ENCODE results near the gene ZC3H12C. TPM values are rescaled to one million over a fixed set of nuclear protein-coding genes. Genes with fewer than 3 reads are reported as not detected.
A peak's percentile ranks its signal among the peaks of the same experiment; 100 is the strongest.
"Not testable (repeated sequence)": the region's sequence is repeated elsewhere in the genome, so short reads cannot be mapped to it uniquely, and the experiment has no call there.

ZC3H12C gene
- total RNA-seq, 1 donor from 2014 or later, result 11.4 TPM

DNA sequence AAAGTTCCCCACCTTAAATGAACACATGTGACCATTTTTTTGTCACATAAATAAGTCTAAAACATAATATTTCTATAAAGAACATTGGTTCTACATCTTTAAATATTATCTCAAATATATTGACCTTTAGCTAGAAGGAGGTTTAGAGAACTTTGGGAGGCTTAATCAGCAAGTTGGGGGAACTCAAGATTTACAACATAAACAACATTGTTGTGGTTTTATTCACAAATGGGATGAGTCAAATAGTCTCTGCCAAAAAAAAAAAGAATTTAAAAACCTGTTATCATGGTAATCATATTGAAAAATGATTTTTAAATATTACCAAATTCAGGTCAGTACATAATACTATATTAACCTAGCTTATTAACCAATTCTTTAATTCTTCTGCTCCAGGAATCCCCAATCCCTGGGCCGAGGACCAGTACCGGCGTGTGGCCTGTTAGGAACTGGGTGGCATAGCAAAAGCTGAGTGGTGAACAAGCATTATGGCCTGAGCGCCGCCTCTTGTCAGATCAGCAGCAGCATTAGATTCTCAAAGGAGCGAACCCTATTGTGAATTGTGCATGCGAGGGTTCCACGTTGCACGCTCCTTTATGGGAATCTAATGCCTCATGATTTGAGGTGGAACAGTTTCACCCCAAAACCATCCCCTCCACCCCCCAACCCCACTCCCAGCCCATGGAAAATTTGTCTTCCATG is 105.0 kb downstream of the ZC3H12C start:
- no peak for ATAC-seq
- Histone ChIP-seq H3K36me3 (no peaks in the 10 kb centered on the region), H3K27ac (no peak overlapping the region), H3K4me1 (peaks cover 4% of the 10 kb centered on the region), H3K27me3 (ENCODE audit: low read depth) (no peaks in the 10 kb centered on the region), H3K4me3 (no peak overlapping the region), H3K9me3 (no peaks in the 10 kb centered on the region)
- intact Hi-C loops (cut with DNase I), result no loop called here
- TF ChIP-seq, protein P1, sequence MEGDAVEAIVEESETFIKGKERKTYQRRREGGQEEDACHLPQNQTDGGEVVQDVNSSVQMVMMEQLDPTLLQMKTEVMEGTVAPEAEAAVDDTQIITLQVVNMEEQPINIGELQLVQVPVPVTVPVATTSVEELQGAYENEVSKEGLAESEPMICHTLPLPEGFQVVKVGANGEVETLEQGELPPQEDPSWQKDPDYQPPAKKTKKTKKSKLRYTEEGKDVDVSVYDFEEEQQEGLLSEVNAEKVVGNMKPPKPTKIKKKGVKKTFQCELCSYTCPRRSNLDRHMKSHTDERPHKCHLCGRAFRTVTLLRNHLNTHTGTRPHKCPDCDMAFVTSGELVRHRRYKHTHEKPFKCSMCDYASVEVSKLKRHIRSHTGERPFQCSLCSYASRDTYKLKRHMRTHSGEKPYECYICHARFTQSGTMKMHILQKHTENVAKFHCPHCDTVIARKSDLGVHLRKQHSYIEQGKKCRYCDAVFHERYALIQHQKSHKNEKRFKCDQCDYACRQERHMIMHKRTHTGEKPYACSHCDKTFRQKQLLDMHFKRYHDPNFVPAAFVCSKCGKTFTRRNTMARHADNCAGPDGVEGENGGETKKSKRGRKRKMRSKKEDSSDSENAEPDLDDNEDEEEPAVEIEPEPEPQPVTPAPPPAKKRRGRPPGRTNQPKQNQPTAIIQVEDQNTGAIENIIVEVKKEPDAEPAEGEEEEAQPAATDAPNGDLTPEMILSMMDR (IDR thresholded peaks at IDR 0.05), result no peak
- DNase-seq, result no peak

DNA sequence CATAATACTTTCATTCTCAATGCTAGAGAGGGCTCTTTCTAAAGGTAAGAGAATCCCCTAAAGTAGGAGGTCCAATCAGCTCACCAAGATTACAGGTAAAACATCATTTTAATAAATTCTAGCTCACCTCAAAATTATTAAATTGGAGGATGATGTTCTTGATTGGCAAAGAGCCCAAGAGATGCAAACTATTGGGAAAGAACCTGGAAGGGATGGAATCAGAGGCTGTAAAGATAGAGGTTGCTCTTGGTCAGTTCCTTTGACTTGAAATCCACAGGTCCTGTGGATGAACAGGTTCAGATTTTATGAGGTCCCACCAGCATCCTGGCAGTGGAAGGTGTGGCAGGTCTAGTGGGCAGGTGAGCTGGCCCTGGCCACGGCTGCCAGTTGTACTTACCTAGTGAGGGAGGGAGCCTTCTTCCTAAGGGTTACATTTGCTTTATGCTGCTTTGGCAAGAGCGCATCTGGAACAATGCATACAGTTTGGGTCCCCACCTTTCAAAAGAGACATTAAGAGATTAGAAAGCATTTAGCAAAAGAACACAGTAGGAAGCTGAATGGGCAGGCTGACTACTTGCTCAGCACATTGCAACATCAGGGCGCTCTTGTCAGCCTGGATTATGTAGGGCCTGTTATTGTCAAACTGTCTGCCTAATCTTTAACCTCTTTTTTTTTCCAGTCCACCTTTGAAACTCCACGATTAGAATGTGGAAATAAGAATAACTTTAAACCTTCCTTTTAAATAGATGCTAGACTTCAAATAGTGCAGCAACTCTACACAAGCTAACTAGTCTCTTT is 106.2 kb downstream of the ZC3H12C start:
- Histone ChIP-seq H3K27ac (no peak overlapping the region), H3K9me3 (no peaks in the 10 kb centered on the region), H3K4me1 (no peaks in the 10 kb centered on the region), H3K36me3 (no peaks in the 10 kb centered on the region), H3K4me3 (no peak overlapping the region), H3K27me3 (ENCODE audit: low read depth) (no peaks in the 10 kb centered on the region)
- TF ChIP-seq, protein P1 (IDR thresholded peaks at IDR 0.05), result no peak
- ATAC-seq, result peak in 1 of 2 donors; percentile 40
- no peak for DNase-seq
- intact Hi-C loops (cut with DNase I), result no loop called here

DNA sequence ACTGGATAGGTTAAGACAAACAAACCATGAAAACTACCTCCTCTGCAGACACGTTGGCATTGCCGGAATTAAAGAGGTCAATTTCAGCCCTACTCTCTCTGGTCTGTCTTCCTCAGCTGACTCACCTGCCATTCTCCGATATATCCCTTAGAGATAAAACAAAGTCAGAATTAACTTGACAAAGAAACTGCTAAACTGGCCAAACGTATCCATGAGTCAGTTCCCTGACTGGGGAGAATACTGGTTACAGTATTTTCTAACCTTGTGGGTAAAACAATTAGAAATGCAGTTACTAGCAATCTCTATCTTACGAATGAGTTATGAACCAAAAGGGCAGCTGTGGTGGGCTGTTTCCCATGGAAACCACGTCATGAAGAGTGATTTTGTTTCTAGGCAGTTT is 107.0 kb downstream of the ZC3H12C start:
- Histone ChIP-seq H3K36me3 (no peaks in the 10 kb centered on the region), H3K27ac (no peak overlapping the region), H3K4me3 (no peak overlapping the region), H3K27me3 (ENCODE audit: low read depth) (no peaks in the 10 kb centered on the region), H3K4me1 (no peaks in the 10 kb centered on the region), H3K9me3 (no peaks in the 10 kb centered on the region)
- DNase-seq (no peak), ATAC-seq (no peak)
- TF ChIP-seq, protein P1 (IDR thresholded peaks at IDR 0.05), result no peak
- intact Hi-C loops (cut with DNase I), result loop anchor here (5.0 kb wide), 2 partner anchors 177 to 232 kb away; no protein-coding TSS in a partner anchor

DNA sequence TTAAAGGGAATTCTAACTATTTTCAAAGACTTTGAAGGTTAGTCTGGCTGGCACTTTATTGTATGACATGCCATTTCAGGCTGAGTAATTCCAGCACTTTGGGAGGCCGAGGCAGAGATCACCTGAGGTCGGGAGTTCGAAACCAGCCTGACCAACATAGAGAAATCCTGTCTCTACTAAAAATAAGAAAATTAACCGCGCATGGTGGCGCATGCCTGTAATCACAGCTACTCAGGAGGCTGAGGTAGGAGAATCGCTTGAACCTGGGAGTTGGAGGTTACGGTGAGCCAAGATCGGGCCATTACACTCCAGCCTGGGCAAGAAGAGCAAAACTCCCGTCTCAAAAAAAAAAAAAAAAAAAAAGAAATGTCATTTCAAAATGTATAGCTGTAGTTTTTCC is 107.6 kb downstream of the ZC3H12C start:
- Histone ChIP-seq H3K27me3 (ENCODE audit: low read depth) (no peaks in the 10 kb centered on the region), H3K4me3 (no peak overlapping the region), H3K9me3 (no peaks in the 10 kb centered on the region), H3K4me1 (no peaks in the 10 kb centered on the region), H3K36me3 (no peaks in the 10 kb centered on the region), H3K27ac (no peak overlapping the region)
- DNase-seq, result no peak
- TF ChIP-seq, protein P1 (IDR thresholded peaks at IDR 0.05), result no peak
- ATAC-seq, result no peak
- intact Hi-C loops (cut with DNase I), result loop anchor here (5.0 kb wide), 2 partner anchors 176 to 231 kb away; no protein-coding TSS in a partner anchor

DNA sequence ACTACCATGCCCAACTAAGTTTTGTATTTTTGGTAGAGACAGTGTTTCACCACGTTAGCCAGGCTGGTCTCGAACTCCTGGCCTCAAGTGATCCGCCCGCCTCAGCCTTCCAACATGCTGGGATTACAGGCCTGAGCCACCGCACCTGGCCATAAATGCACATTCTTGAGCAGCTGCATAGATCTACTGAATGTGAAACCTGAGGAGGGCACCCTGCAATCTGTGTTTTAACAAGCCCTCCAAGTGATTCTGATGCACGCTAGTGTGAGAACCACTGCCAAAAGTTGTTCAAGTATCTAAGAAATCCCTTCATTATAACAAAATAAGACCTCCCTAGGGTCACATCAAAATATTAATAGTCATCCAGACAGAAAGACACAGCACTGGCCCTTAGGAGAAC is 113.9 kb downstream of the ZC3H12C start:
- intact Hi-C loops (cut with DNase I), result no loop called here
- Histone ChIP-seq H3K4me1 (no peaks in the 10 kb centered on the region), H3K27ac (no peak overlapping the region), H3K27me3 (ENCODE audit: low read depth) (no peaks in the 10 kb centered on the region), H3K9me3 (no peaks in the 10 kb centered on the region), H3K4me3 (no peak overlapping the region), H3K36me3 (no peaks in the 10 kb centered on the region)
- ATAC-seq (no peak), DNase-seq (no peak)
- TF ChIP-seq, protein P1 (IDR thresholded peaks at IDR 0.05), result no peak

DNA sequence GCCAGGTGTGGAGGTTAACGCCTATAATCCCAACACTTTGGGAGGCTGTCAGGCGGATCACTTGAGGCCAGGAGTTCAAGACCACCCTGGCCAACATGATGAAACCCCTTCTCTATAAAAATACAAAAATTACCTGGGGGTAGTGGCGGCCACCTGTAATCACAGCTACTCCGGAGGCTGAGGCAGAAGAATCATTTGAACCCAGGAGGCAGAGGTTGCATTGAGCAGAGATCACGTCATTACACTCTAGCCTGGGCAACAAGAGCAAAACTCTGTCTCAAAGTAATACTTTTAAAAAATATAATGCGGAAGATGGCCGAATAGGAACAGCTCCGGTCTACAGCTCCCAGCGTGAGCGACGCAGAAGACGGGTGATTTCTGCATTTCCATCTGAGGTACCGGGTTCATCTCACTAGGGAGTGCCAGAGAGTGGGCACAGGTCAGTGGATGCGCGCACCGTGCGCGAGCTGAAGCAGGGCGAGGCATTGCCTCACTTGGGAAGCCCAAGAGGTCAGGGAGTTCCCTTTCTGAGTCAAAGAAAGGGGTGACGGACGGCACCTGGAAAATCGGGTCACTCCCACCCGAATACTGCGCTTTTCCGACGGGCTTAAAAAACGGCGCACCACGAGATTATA is 115.6 kb downstream of the ZC3H12C start:
- H3K27me3 ChIP-seq (ENCODE audit: low read depth); intact Hi-C loops (cut with DNase I); H3K4me1 ChIP-seq; H3K9me3 ChIP-seq; H3K27ac ChIP-seq; ATAC-seq; H3K36me3 ChIP-seq: not testable (repeated sequence)
- peak overlapping the region; percentile 47 for H3K4me3 ChIP-seq
- DNase-seq, result peak; percentile 69

DNA sequence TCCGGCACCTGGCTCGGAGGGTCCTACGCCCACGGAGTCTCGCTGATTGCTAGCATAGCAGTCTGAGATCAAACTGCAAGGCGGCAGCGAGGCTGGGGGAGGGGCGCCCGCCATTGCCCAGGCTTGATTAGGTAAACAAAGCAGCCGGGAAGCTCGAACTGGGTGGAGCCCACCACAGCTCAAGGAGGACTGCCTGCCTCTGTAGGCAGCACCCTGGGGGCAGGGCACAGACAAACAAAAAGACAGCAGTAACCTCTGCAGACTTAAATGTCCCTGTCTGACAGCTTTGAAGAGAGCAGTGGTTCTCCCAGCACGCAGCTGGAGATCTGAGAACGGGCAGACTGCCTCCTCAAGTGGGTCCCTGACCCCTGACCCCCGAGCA is 116.1 kb downstream of the ZC3H12C start:
- H3K36me3 ChIP-seq; H3K27me3 ChIP-seq (ENCODE audit: low read depth); H3K27ac ChIP-seq; ATAC-seq; H3K9me3 ChIP-seq; H3K4me1 ChIP-seq; intact Hi-C loops (cut with DNase I); DNase-seq: not testable (repeated sequence)
- peak overlapping the region; percentile 47 for H3K4me3 ChIP-seq
